ENCODE results near the gene CCDC152.
"Not testable (repeated sequence)": the region's sequence is repeated elsewhere in the genome, so short reads cannot be mapped to it uniquely, and the experiment has no call there.

The CCDC152 gene

DNA sequence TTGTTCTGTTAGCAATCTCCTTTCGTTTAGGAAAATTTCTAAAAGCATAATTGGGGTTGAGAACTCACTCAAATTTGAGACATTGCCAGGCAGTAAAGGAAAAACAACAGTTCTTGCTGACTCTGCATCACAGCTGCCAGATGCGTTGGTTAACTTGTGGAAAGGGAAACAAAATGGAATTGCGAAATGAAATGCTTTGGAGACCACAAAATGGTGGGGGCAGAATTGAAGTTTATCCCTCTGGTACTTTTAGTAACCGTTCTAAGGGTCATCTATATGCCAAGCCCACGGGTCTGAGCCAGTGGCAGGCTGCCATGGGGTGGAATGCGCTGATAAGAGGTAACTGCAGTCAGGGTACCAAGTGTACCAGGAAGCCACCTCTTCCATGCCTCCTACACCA lies 83.7 kb downstream of the CCDC152 start:
- FAIRE-seq (no peak), DNase-seq (ENCODE audit: insufficient read length, low spot score) (no peak)
- TF ChIP-seq, protein P1, sequence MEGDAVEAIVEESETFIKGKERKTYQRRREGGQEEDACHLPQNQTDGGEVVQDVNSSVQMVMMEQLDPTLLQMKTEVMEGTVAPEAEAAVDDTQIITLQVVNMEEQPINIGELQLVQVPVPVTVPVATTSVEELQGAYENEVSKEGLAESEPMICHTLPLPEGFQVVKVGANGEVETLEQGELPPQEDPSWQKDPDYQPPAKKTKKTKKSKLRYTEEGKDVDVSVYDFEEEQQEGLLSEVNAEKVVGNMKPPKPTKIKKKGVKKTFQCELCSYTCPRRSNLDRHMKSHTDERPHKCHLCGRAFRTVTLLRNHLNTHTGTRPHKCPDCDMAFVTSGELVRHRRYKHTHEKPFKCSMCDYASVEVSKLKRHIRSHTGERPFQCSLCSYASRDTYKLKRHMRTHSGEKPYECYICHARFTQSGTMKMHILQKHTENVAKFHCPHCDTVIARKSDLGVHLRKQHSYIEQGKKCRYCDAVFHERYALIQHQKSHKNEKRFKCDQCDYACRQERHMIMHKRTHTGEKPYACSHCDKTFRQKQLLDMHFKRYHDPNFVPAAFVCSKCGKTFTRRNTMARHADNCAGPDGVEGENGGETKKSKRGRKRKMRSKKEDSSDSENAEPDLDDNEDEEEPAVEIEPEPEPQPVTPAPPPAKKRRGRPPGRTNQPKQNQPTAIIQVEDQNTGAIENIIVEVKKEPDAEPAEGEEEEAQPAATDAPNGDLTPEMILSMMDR (IDR thresholded peaks at IDR 0.05; ENCODE audit: insufficient read depth, missing control alignments), result no peak

DNA sequence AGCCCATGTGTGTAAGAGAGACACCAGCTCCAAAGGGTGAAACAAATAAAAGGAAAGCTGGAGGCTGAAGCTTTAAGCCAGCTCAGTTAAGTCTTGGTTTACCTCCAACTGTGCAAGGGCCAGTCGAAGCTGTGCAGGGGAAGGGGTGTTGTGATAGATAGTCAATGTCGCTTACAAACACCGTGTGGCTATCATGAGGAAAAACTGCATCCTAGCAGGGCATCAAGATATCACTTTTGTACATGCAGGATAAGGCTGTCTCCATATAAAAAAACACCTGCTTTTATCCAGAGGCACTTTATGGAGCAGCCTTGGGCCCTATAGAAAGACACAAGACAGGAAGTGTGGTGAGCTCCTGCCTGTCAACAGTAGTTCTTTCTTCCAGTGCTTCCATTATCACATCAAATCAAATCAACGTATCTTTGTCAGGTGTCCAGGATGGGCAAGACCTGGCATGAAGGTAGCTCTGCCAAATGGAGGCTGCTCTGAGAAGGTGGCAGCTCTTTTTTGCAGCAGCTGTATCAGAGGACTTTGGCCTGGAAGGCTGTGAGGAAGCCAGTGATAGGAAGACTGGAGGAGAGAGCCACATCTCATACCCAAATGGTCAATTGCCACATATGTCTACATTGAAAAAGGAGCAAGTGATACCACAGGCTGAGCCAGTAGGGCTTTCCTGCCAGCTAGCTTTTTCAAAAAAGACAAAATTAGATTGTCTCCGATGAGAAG lies 84.4 kb downstream of the CCDC152 start:
- TF ChIP-seq, protein P1 (IDR thresholded peaks at IDR 0.05; ENCODE audit: insufficient read depth, missing control alignments), result no peak
- FAIRE-seq (no peak), DNase-seq (ENCODE audit: insufficient read length, low spot score) (no peak)

GRCh38 chr5:42842921-42843641 lies 86.5 kb downstream of the CCDC152 start:
- no peak for DNase-seq (ENCODE audit: insufficient read length, low spot score)
- no peak for FAIRE-seq
- TF ChIP-seq, protein P1 (IDR thresholded peaks at IDR 0.05; ENCODE audit: insufficient read depth, missing control alignments), result no peak

- DNase-seq (ENCODE audit: insufficient read length, low spot score) (no peak), FAIRE-seq (no peak)
- TF ChIP-seq, protein P1 (IDR thresholded peaks at IDR 0.05; ENCODE audit: insufficient read depth, missing control alignments), result no peak
Measured at GRCh38 chr5:42843675-42844292, 87.2 kb downstream of the CCDC152 start.

- DNase-seq (ENCODE audit: insufficient read length, low spot score); FAIRE-seq: not testable (repeated sequence)
Measured at GRCh38 chr5:42844408-42844807, 87.8 kb downstream of the CCDC152 start.

- FAIRE-seq (no peak), DNase-seq (ENCODE audit: insufficient read length, low spot score) (no peak)
- TF ChIP-seq, protein P1 (IDR thresholded peaks at IDR 0.05; ENCODE audit: insufficient read depth, missing control alignments), result no peak
Measured at GRCh38 chr5:42848545-42848944, 91.9 kb downstream of the CCDC152 start.

DNA sequence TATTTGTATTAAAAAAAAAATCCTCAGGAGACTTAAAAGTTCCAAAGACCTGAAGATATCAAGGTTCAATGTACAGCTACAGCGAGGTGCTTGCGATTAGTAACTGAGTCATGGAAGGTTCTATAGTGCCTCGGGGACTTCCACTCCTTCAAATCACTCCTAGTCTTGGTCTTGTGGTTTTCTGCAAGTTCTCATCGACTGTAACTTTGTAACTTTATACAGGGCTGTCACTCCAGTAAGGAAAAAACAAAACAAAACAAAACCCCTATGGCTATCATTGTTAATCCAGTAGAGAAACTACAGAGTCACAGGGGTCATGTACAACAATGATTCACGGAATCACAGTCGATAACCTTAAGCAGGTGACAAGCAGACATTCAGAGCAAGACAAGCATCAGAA lies 94.9 kb downstream of the CCDC152 start:
- FAIRE-seq (no peak), DNase-seq (ENCODE audit: insufficient read length, low spot score) (no peak)
- TF ChIP-seq, protein P1 (IDR thresholded peaks at IDR 0.05; ENCODE audit: insufficient read depth, missing control alignments), result no peak
